ENCODE data around the gene EEF2K. TPM values are rescaled to one million over a fixed set of nuclear protein-coding genes. Genes with fewer than 3 reads are reported as not detected.

EEF2K gene
- total and polyA plus RNA-seq, 2 of the 13 experiments (the other 11 are each of a cell fraction or from before 2014, with no cell fraction given), result 22.0 to 23.8 TPM

DNA sequence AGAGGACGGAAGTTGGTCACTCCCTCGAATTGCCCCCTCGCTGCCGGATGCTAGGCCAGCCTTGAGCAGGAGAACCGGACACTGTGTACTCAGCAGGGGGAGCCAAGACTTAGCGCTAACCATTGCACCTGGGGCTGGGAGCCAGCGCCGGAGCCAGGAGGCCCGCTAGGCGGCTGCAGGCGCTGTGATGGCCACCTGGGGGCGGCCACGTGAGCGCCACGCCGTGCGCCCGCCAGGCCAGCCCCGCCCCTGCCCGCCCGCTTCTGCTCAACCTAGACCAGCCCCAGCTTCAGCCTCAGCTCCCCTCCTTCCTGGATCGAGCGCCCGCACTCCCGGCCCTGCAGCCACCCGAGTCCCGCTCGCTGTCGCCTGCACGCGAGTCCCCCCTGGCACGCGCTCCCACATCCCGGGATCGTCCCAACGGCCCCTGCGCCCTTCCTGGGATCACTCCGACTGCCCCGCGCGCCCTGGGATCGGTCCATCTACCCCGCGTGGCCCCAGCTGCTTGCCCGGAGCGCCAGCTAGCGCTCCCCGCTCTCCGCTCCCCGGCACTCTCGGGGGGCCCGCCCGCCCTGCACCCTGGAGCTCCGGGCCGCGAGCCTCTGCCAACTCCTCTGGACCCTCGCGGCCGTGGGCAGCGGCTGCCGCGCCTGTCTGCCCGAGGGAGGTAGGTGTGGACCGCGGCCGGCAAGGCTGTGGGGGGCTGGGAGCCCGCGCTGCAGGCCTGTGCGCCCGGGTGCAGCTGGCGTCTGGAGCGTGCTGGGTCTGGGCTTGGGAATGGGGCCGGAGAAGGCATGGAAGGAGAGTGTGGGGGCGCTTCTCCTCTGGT is at the start of gene EEF2K (continued):
- TF ChIP-seq, protein P1, sequence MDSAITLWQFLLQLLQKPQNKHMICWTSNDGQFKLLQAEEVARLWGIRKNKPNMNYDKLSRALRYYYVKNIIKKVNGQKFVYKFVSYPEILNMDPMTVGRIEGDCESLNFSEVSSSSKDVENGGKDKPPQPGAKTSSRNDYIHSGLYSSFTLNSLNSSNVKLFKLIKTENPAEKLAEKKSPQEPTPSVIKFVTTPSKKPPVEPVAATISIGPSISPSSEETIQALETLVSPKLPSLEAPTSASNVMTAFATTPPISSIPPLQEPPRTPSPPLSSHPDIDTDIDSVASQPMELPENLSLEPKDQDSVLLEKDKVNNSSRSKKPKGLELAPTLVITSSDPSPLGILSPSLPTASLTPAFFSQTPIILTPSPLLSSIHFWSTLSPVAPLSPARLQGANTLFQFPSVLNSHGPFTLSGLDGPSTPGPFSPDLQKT (CRISPR knock-in tag; IDR thresholded peaks at IDR 0.05; ENCODE audit: borderline replicate concordance), result no peak
- TF ChIP-seq ZNF121 (CRISPR knock-in tag; IDR thresholded peaks at IDR 0.05) (peak; percentile 92), ADNP (CRISPR knock-in tag; IDR thresholded peaks at IDR 0.05) (peak; percentile 99), ZNF619 (CRISPR knock-in tag; IDR thresholded peaks at IDR 0.05) (peak; percentile 90), FOXA3 (CRISPR knock-in tag; IDR thresholded peaks at IDR 0.05) (peak; percentile 94), ZNF460 (CRISPR knock-in tag; IDR thresholded peaks at IDR 0.05; ENCODE audit: borderline replicate concordance) (no peak; the same call in 1 of the 2 replicates), ZKSCAN8 (CRISPR knock-in tag; IDR thresholded peaks at IDR 0.05; ENCODE audit: borderline replicate concordance) (peak; percentile 70; the same call in 1 of the 2 replicates), ZNF878 (CRISPR knock-in tag; IDR thresholded peaks at IDR 0.05) (peak; percentile 99), JUND (CRISPR knock-in tag; IDR thresholded peaks at IDR 0.05) (peak; percentile 67), PHF20 (CRISPR knock-in tag; IDR thresholded peaks at IDR 0.05) (peak; percentile 78), HNRNPLL (IDR thresholded peaks at IDR 0.05; ENCODE audit: low read depth, low read length, poor library complexity, severe bottlenecking) (peak; percentile 72), SALL2 (CRISPR knock-in tag; IDR thresholded peaks at IDR 0.05) (peak; percentile 83), ZBTB7B (CRISPR knock-in tag; IDR thresholded peaks at IDR 0.05) (peak; percentile 91), ZNF556 (CRISPR knock-in tag; IDR thresholded peaks at IDR 0.05; ENCODE audit: borderline replicate concordance) (peak; percentile 81; the same call in 1 of the 2 replicates), FOXC1 (CRISPR knock-in tag; IDR thresholded peaks at IDR 0.05; ENCODE audit: borderline replicate concordance) (peak; percentile 99), ZNF180 (CRISPR knock-in tag; IDR thresholded peaks at IDR 0.05; ENCODE audit: borderline replicate concordance, low read depth) (no peak), POLR2AphosphoS2 (IDR thresholded peaks at IDR 0.05; ENCODE audit: low read depth, low read length) (no peak)
- TF ChIP-seq, protein P2, sequence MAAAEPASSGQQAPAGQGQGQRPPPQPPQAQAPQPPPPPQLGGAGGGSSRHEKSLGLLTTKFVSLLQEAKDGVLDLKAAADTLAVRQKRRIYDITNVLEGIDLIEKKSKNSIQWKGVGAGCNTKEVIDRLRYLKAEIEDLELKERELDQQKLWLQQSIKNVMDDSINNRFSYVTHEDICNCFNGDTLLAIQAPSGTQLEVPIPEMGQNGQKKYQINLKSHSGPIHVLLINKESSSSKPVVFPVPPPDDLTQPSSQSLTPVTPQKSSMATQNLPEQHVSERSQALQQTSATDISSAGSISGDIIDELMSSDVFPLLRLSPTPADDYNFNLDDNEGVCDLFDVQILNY (CRISPR knock-in tag; conservative IDR thresholded peaks at IDR 0.05), result 0 out of 2 replicates have a peak, but pooled peaks have one; percentile 46
- TF ChIP-seq, protein P3, sequence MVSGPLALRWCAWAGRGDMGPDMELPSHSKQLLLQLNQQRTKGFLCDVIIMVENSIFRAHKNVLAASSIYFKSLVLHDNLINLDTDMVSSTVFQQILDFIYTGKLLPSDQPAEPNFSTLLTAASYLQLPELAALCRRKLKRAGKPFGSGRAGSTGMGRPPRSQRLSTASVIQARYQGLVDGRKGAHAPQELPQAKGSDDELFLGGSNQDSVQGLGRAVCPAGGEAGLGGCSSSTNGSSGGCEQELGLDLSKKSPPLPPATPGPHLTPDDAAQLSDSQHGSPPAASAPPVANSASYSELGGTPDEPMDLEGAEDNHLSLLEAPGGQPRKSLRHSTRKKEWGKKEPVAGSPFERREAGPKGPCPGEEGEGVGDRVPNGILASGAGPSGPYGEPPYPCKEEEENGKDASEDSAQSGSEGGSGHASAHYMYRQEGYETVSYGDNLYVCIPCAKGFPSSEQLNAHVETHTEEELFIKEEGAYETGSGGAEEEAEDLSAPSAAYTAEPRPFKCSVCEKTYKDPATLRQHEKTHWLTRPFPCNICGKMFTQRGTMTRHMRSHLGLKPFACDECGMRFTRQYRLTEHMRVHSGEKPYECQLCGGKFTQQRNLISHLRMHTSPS (CRISPR knock-in tag; IDR thresholded peaks at IDR 0.05; ENCODE audit: low read depth), result peak; percentile 81
- TF ChIP-seq, protein P4, sequence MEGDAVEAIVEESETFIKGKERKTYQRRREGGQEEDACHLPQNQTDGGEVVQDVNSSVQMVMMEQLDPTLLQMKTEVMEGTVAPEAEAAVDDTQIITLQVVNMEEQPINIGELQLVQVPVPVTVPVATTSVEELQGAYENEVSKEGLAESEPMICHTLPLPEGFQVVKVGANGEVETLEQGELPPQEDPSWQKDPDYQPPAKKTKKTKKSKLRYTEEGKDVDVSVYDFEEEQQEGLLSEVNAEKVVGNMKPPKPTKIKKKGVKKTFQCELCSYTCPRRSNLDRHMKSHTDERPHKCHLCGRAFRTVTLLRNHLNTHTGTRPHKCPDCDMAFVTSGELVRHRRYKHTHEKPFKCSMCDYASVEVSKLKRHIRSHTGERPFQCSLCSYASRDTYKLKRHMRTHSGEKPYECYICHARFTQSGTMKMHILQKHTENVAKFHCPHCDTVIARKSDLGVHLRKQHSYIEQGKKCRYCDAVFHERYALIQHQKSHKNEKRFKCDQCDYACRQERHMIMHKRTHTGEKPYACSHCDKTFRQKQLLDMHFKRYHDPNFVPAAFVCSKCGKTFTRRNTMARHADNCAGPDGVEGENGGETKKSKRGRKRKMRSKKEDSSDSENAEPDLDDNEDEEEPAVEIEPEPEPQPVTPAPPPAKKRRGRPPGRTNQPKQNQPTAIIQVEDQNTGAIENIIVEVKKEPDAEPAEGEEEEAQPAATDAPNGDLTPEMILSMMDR (CRISPR knock-in tag; IDR thresholded peaks at IDR 0.05), result peak; percentile 96
- TF ChIP-seq, protein P5, sequence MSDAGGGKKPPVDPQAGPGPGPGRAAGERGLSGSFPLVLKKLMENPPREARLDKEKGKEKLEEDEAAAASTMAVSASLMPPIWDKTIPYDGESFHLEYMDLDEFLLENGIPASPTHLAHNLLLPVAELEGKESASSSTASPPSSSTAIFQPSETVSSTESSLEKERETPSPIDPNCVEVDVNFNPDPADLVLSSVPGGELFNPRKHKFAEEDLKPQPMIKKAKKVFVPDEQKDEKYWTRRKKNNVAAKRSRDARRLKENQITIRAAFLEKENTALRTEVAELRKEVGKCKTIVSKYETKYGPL (CRISPR knock-in tag; IDR thresholded peaks at IDR 0.05), result no peak; the same call in 1 of the 2 replicates

All from HepG2 (cell line).